ENCODE data around the gene KLHL2.
"Not testable (repeated sequence)": the region's sequence is repeated elsewhere in the genome, so short reads cannot be mapped to it uniquely, and the experiment has no call there.

The KLHL2 gene

DNA sequence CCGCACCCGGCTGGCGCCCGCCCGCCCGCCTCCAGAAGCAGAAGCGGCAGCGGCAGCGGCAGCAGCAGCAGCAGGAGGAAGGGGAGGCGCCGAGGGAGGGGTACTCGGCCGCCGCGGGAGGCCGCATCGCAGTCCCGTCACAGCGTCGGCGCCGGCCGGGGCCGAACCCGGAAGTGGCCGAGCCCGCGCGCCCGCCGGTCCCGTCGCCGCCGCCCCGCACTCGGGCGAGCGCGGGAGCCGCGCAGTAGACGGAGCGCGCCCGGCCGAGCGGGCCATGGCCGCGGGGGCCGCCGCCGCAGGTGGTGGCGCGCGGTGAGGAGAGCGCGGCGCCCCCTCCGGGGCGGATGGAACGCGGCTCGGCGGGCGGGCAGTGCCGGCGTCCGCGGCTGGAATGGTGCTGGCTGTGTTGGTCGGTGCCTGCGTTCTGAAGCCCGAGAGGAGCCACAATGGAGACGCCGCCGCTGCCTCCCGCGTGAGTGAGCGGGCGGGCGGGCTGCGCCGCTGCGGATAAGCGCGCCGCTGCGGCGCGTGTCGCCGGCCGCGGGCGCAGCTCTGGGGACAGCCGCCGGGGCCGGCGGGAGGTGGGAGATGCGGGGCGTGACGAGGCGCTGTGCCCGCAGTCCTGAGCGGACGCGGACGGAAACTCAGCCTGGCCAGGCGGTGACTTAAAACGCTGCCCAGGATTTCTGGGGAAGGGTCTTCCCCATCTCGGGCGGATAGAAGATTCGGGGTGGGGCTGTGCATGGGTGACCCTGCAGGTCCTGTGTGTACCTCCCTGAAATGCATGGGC is at the start of gene KLHL2:
TSS of gene KLHL2 (plus strand) at position 131 of the 790 bp plus-strand sequence. CDS start at position 447, 316 bp downstream.
- CTCF ChIA-PET: interaction anchor here (1.1 to 1.2 kb wide), 2 partner anchors 20 to 88 kb away, joined by 3 read pairs; no protein-coding TSS in a partner anchor
- POLR2A ChIA-PET: no interaction called here
- peak; percentile 88 for DNase-seq (ENCODE audit: extremely low spot score)

DNA sequence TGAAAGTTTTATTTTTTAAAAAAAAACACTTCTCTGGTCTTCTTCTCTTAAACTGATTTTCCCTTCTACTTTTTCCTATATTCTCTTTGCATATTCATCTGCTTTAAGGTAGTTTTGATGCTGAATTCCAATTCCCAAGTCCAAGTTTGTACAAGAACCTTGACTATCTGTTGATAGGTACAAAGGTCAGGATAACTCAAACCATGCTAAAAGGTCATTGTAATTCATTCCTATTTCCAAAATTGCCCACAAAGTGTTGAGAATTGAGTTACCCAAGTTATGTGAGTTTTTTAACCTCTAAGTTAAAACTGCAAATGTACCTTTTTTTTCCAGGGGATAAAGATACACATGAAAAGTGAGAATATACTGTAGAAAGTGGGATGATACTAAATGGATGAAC is 48.6 kb upstream of the KLHL2 start:
- POLR2A ChIA-PET: no interaction called here
- CTCF ChIA-PET: interaction anchor here (1.3 kb wide), 2 partner anchors 27 to 28 kb away, joined by 3 read pairs; no protein-coding TSS in a partner anchor
- no peak for TF ChIP-seq CTCF (IDR thresholded peaks at IDR 0.05; ENCODE audit: control extremely low read depth, extremely low read depth, low read depth, missing control alignments)
- DNase-seq (ENCODE audit: extremely low spot score): no peak

More for the DNA sequence above, at the start of gene KLHL2:
- no peak for TF ChIP-seq CTCF (IDR thresholded peaks at IDR 0.05; ENCODE audit: control extremely low read depth, extremely low read depth, low read depth, missing control alignments)

DNA sequence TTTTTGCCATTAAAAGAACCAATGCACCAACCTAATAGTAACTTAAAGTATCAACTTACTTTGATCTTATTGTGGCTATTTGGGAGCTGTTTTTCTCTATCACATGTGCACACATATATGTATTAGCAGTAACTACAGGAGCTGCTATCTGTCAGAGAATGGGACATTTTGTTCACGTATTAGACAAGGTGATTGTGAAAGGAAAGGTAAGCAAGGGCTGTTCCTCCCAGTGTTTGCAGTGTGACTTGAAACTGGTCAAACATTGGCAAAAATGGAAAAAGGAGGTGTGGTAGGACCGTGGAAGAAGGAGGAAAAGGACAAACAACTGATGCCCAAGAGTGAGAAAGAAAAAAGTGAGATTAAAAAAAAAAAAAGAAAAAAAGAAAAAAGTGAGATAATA is 43.1 kb upstream of the KLHL2 start:
- ChIA-PET POLR2A (no interaction called here), CTCF (interaction anchor here (1.6 to 2.1 kb wide), 2 partner anchors 10 to 33 kb away, joined by 3 to 10 read pairs; no protein-coding TSS in a partner anchor)
- no peak for TF ChIP-seq CTCF (IDR thresholded peaks at IDR 0.05; ENCODE audit: control extremely low read depth, extremely low read depth, low read depth, missing control alignments)
- no peak for DNase-seq (ENCODE audit: extremely low spot score)

DNA sequence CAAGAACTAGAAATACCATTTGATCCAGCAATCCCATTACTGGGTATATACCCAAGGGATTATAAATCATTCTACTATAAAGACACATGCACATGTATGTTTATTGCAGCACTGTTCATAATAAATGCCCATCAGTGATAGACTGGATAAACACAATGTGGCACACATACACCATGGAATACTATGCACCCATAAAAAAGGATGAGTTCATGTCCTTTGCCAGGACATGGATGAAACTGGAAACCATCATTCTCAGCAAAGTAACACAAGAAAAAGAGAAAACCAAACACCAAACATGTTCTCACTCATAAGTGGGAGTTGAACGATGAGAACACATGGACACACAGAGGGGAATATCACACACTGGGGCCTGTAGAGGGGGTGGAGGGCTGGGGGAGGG is 40.5 kb upstream of the KLHL2 start:
- CTCF ChIA-PET: not testable (repeated sequence)

GRCh38 chr4:165167650-165168049 is 39.7 kb upstream of the KLHL2 start:
- no peak for TF ChIP-seq CTCF (IDR thresholded peaks at IDR 0.05; ENCODE audit: control extremely low read depth, extremely low read depth, low read depth, missing control alignments)
- ChIA-PET CTCF (no interaction called here), POLR2A (no interaction called here)

More for the DNA sequence above, 40.5 kb upstream of the KLHL2 start:
- POLR2A ChIA-PET; DNase-seq (ENCODE audit: extremely low spot score): not testable (repeated sequence)

GRCh38 chr4:165170819-165171218 is 36.5 kb upstream of the KLHL2 start:
- TF ChIP-seq CTCF (IDR thresholded peaks at IDR 0.05; ENCODE audit: control extremely low read depth, extremely low read depth, low read depth, missing control alignments): no peak
- no peak for DNase-seq (ENCODE audit: extremely low spot score)
- ChIA-PET CTCF (interaction anchor here (1.2 kb wide), 1 partner anchor 58 kb away, joined by 4 read pairs; the partner anchor contains the start of gene TMEM192), POLR2A (no interaction called here)

More at GRCh38 chr4:165167650-165168049, 39.7 kb upstream of the KLHL2 start:
- DNase-seq (ENCODE audit: extremely low spot score): no peak

DNA sequence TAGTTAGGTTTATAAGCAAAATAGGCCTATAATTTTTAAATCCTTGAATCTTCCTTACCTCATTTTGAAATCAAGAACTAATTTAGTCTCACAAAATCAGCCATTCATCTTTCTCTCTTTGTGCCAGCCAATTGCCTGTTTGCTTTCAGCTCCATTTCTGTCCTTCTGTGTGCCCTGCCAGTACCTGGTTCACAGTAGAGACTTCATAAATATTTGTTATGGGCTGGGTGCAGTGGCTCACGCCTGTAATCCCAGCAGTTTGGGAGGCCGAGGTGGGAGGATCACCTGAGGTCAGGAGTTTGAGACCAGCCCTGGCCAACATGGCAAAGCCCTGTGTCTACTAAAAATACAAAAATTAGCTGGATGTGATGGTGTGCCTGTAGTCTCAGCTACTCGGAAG is 31.9 kb upstream of the KLHL2 start:
- DNase-seq (ENCODE audit: extremely low spot score); POLR2A ChIA-PET: not testable (repeated sequence)
- CTCF ChIA-PET: interaction anchor here (0.9 to 3.4 kb wide), 5 partner anchors 9 to 62 kb away, joined by 4 to 10 read pairs (median 4); partner anchors contain the start of gene TMEM192

Data from GM10248 (cell line).